Frontal cortex (tissue), 4 donors: ENCODE data around the gene KIFC3. TPM values are rescaled to one million over a fixed set of nuclear protein-coding genes. Genes with fewer than 3 reads are reported as not detected.

Source experiments
- DNase-seq, 2 donors: peaks; one replicate each; pipeline ENCODE4 v3.0.0; 2012; ENCODE audit warnings: low spot score in 2 of 2
- FAIRE-seq: peaks from 2 replicates; lab custom pipeline; 2012; peaks lifted over from hg19 to GRCh38; lab: Jason Lieb, UNC
- total RNA-seq: library from RNA; depleted of rRNA; stranded (reverse); fragments of >200 nt; gene quantifications from one replicate; pipeline ENCODE4 v1.2.3, GENCODE V29; 2014
- donor health status: control.
- donor health status: control.
- donor health status: control.

KIFC3 gene
- total RNA-seq, 1 donor from 2014 or later, result 46.1 TPM

GRCh38 chr16:57757326-57757786, 44.9 kb downstream of the KIFC3 start:
- DNase-seq, result peak; percentile 86 to 96
- no peak for FAIRE-seq

- DNase-seq, result no peak
- no peak for FAIRE-seq
Measured at GRCh38 chr16:57756424-57757325, 45.6 kb downstream of the KIFC3 start.

- FAIRE-seq (no peak), DNase-seq (no peak)
Measured at GRCh38 chr16:57755726-57756423, 46.4 kb downstream of the KIFC3 start.

GRCh38 chr16:57755061-57755684, 47.1 kb downstream of the KIFC3 start:
- no peak for FAIRE-seq
- no peak for DNase-seq

GRCh38 chr16:57754354-57755060, 47.8 kb downstream of the KIFC3 start:
- DNase-seq (no peak), FAIRE-seq (no peak)

- FAIRE-seq, result no peak
- no peak for DNase-seq
Measured at GRCh38 chr16:57753448-57754353, 48.6 kb downstream of the KIFC3 start.

- DNase-seq (no peak), FAIRE-seq (no peak)
Measured at GRCh38 chr16:57752581-57753447, 49.5 kb downstream of the KIFC3 start.

GRCh38 chr16:57752203-57752580, 50.1 kb downstream of the KIFC3 start:
- FAIRE-seq, result no peak

GRCh38 chr16:57751539-57752202, 50.6 kb downstream of the KIFC3 start:
- DNase-seq (no peak), FAIRE-seq (no peak)

More at GRCh38 chr16:57752203-57752580, 50.1 kb downstream of the KIFC3 start:
- DNase-seq, result no peak

- FAIRE-seq (no peak), DNase-seq (no peak)
Measured at GRCh38 chr16:57750796-57751538, 51.3 kb downstream of the KIFC3 start.

- FAIRE-seq, result no peak
- no peak for DNase-seq
Measured at GRCh38 chr16:57749856-57750452, 52.3 kb downstream of the KIFC3 start.

- no peak for FAIRE-seq
- DNase-seq, result no peak
Measured at GRCh38 chr16:57749101-57749692, 53.1 kb downstream of the KIFC3 start.

GRCh38 chr16:57748596-57748995, 53.7 kb downstream of the KIFC3 start:
- FAIRE-seq (no peak), DNase-seq (no peak)

- DNase-seq, result no peak
- FAIRE-seq, result no peak
Measured at GRCh38 chr16:57747996-57748395, 54.3 kb downstream of the KIFC3 start.

GRCh38 chr16:57747496-57747895, 54.8 kb downstream of the KIFC3 start:
- DNase-seq (no peak), FAIRE-seq (no peak)

- FAIRE-seq (no peak), DNase-seq (no peak)
Measured at GRCh38 chr16:57747091-57747490, 55.2 kb downstream of the KIFC3 start.
